Fibroblast of lung (primary cell): ENCODE measurements around the gene SNX5. TPM values are rescaled to one million over a fixed set of nuclear protein-coding genes. Genes with fewer than 3 reads are reported as not detected.

ENCODE experiments used
- DNase-seq, 2 donors: peaks; one replicate each; pipeline versions ENCODE4 v3.0.0 to v3.0.0-alpha.2; 2010; ENCODE audit warnings: low read depth in 2 of 2
- H2AFZ ChIP-seq: 2 replicates; pipeline ENCODE4 v1.5.1; 2012; ENCODE audit warnings: low read length, control low read depth, inconsistent platforms
- H3K27ac ChIP-seq: 2 replicates; pipeline ENCODE4 v1.5.1; 2011; ENCODE audit warnings: low read length, control low read depth; ENCODE audit not compliant: insufficient read depth
- H3K27me3 ChIP-seq: 2 replicates; pipeline ENCODE4 v1.5.1; 2011; ENCODE audit warnings: mild to moderate bottlenecking, low read length; ENCODE audit not compliant: control insufficient read depth, insufficient read depth
- H3K36me3 ChIP-seq: 2 replicates; pipeline ENCODE4 v1.5.1; 2011; ENCODE audit warnings: low read length; ENCODE audit not compliant: control insufficient read depth, insufficient read depth
- H3K4me1 ChIP-seq: 2 replicates; pipeline ENCODE4 v1.5.1; 2011; ENCODE audit warnings: low read length; ENCODE audit not compliant: control insufficient read depth, insufficient read depth; ENCODE audit errors: extremely low read depth
- H3K4me2 ChIP-seq: 2 replicates; pipeline ENCODE4 v1.5.1; 2011; ENCODE audit warnings: low read length, control low read depth; ENCODE audit not compliant: insufficient read depth; ENCODE audit errors: extremely low read depth
- H3K4me3 ChIP-seq, 4 experiments: fragments of 200-600 bp in 1 of 4; sonication (generic) in 1 of 4; replicated peaks in 1 of 4; 2 replicates each; pipeline ENCODE4 v1.5.1; 2011 to 2016; ENCODE audit warnings: low read length in 4 of 4, low read depth in 3 of 4, mild to moderate bottlenecking in 3 of 4, control low read depth in 2 of 4, inconsistent platforms in 1 of 4, mixed read lengths in 1 of 4; ENCODE audit not compliant: insufficient read depth in 1 of 4; ENCODE audit errors: control extremely low read depth in 1 of 4
- H3K79me2 ChIP-seq: 2 replicates; pipeline ENCODE4 v1.5.1; 2012; ENCODE audit warnings: mild to moderate bottlenecking, low read length, inconsistent platforms; ENCODE audit not compliant: control insufficient read depth, insufficient read depth
- H3K9ac ChIP-seq: 2 replicates; pipeline ENCODE4 v1.5.1; 2011; ENCODE audit warnings: mild to moderate bottlenecking, low read length, control low read depth; ENCODE audit not compliant: insufficient read depth
- H3K9me3 ChIP-seq: 2 replicates; pipeline ENCODE4 v1.5.1; 2012; ENCODE audit warnings: low read depth, low read length; ENCODE audit not compliant: control insufficient read depth, insufficient read depth
- H4K20me1 ChIP-seq: 2 replicates; pipeline ENCODE4 v1.5.1; 2011; ENCODE audit warnings: low read length; ENCODE audit not compliant: control insufficient read depth, insufficient read depth; ENCODE audit errors: extremely low read depth
- EZH2 ChIP-seq: IDR thresholded peaks from 2 replicates; pipeline ENCODE4 v1.5.1; 2012; ENCODE audit warnings: low read length, control low read depth, mild to moderate bottlenecking; ENCODE audit errors: missing control alignments
- polyA plus RNA-seq, 2 donors: library from polyadenylated mRNA; depleted of rRNA in 1 of 2; stranded (reverse) in 1 of 2; unstranded in 1 of 2; fragments of >200 nt; gene quantifications; 2 replicates each; pipeline ENCODE4 v1.2.1, GENCODE V29; 2011 to 2012; ENCODE audit warnings: missing spikeins in 1 of 2
- total RNA-seq: library from RNA; depleted of rRNA; stranded (reverse); fragments of >200 nt; gene quantifications from 2 replicates; pipeline ENCODE4 v1.2.1, GENCODE V29; 2014
- TF ChIP-seq, protein P1 (sequence below), 2 donors: IDR thresholded peaks in 1 of 2; conservative IDR thresholded peaks in 1 of 2; 1 replicate in 1 of 2; 2 replicates in 1 of 2; pipeline ENCODE4 v1.5.1; 2011 to 2012; ENCODE audit warnings: low read length in 2 of 2, control low read depth in 1 of 2, inconsistent platforms in 1 of 2, low read depth in 1 of 2, mild to moderate bottlenecking in 1 of 2

SNX5 gene
- total and polyA plus RNA-seq, 2 donors (not counting 1 experiment from before 2014, with no cell fraction given): 73.5 to 127 TPM

- H3K79me2 ChIP-seq: no peaks in the 10 kb centered on the region
- peak overlapping the region in 1 of 4 experiments; percentile 9 for H3K4me3 ChIP-seq
- peaks cover 19% of the 10 kb centered on the region for H3K4me1 ChIP-seq
- no peaks in the 10 kb centered on the region for H4K20me1 ChIP-seq
- peak in 1 of 2 donors; percentile 32 for DNase-seq
- peak overlapping the region; percentile 74 for H3K27ac ChIP-seq
- H3K4me2 ChIP-seq: peak overlapping the region; percentile 72
- peaks cover 3% of the 10 kb centered on the region for H3K36me3 ChIP-seq
- TF ChIP-seq, protein P1, sequence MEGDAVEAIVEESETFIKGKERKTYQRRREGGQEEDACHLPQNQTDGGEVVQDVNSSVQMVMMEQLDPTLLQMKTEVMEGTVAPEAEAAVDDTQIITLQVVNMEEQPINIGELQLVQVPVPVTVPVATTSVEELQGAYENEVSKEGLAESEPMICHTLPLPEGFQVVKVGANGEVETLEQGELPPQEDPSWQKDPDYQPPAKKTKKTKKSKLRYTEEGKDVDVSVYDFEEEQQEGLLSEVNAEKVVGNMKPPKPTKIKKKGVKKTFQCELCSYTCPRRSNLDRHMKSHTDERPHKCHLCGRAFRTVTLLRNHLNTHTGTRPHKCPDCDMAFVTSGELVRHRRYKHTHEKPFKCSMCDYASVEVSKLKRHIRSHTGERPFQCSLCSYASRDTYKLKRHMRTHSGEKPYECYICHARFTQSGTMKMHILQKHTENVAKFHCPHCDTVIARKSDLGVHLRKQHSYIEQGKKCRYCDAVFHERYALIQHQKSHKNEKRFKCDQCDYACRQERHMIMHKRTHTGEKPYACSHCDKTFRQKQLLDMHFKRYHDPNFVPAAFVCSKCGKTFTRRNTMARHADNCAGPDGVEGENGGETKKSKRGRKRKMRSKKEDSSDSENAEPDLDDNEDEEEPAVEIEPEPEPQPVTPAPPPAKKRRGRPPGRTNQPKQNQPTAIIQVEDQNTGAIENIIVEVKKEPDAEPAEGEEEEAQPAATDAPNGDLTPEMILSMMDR (conservative IDR thresholded peaks at IDR 0.05 in 1 of 2, IDR thresholded peaks at IDR 0.05 in 1 of 2; ENCODE audit: low read depth in 1 of 2, low read length in 2 of 2): no peak
- no peak for TF ChIP-seq EZH2
- H2AFZ ChIP-seq: no peak overlapping the region
- no peak overlapping the region for H3K9ac ChIP-seq
- no peaks in the 10 kb centered on the region for H3K9me3 ChIP-seq
- no peaks in the 10 kb centered on the region for H3K27me3 ChIP-seq
Observed at GRCh38 chr20:17936286-17936760, 32.3 kb downstream of the SNX5 start.

DNA sequence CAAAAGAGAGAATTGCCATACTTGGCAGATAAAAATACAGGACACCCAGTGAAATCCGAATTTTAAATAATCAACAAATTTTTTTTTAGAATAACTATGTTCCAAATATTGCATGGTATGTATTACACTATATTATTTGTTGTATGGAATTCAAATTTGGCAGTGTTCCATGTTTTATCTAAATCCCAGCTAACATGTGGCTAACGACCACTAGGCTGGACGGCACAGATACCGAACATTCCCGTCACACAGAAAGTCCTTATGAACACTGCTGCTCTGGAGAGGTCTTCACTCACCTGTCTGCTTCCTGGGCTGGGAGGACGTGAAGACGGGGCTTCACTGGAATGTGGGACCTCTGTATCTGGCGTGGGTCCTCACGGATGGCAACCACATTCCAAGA, 32.8 kb downstream of the SNX5 start:
- TF ChIP-seq, protein P1 (conservative IDR thresholded peaks at IDR 0.05 in 1 of 2, IDR thresholded peaks at IDR 0.05 in 1 of 2; ENCODE audit: low read depth in 1 of 2, low read length in 2 of 2): no peak
- no peak for TF ChIP-seq EZH2
- no peaks in the 10 kb centered on the region for H3K79me2 ChIP-seq
- no peaks in the 10 kb centered on the region for H3K9me3 ChIP-seq
- H3K9ac ChIP-seq: no peak overlapping the region
- H3K27me3 ChIP-seq: no peaks in the 10 kb centered on the region
- H3K4me3 ChIP-seq: no peak overlapping the region
- H2AFZ ChIP-seq: no peak overlapping the region
- no peaks in the 10 kb centered on the region for H3K36me3 ChIP-seq
- no peak for DNase-seq
- H3K4me2 ChIP-seq: no peak overlapping the region
- H3K27ac ChIP-seq: peak overlapping the region; percentile 0
- H3K4me1 ChIP-seq: peaks cover 19% of the 10 kb centered on the region
- no peaks in the 10 kb centered on the region for H4K20me1 ChIP-seq

GRCh38 chr20:17935186-17935585, 33.4 kb downstream of the SNX5 start:
- H3K27ac ChIP-seq: no peak overlapping the region

More at GRCh38 chr20:17935186-17935585, 33.4 kb downstream of the SNX5 start:
- no peak overlapping the region for H3K4me3 ChIP-seq
- H4K20me1 ChIP-seq: no peaks in the 10 kb centered on the region
- no peaks in the 10 kb centered on the region for H3K9me3 ChIP-seq
- H3K79me2 ChIP-seq: no peaks in the 10 kb centered on the region
- peak in 1 of 2 donors; percentile 27 for DNase-seq
- no peak overlapping the region for H2AFZ ChIP-seq
- H3K4me1 ChIP-seq: peaks cover 19% of the 10 kb centered on the region
- TF ChIP-seq, protein P1 (conservative IDR thresholded peaks at IDR 0.05 in 1 of 2, IDR thresholded peaks at IDR 0.05 in 1 of 2; ENCODE audit: low read depth in 1 of 2, low read length in 2 of 2): no peak
- TF ChIP-seq EZH2: no peak
- no peak overlapping the region for H3K9ac ChIP-seq
- no peaks in the 10 kb centered on the region for H3K36me3 ChIP-seq
- no peak overlapping the region for H3K4me2 ChIP-seq
- H3K27me3 ChIP-seq: no peaks in the 10 kb centered on the region
